PC-9 (cell line): Measurements from ENCODE around the gene MYO10. TPM values are rescaled to one million over a fixed set of nuclear protein-coding genes. Genes with fewer than 3 reads are reported as not detected.

ENCODE experiments used
- BruUV-seq: library from RNA; stranded (reverse); fragments of 400-500 nt; replicated peaks from 2 replicates; lab custom pipeline; 2021; lab: Mats Ljungman, UMichigan
- CTCF ChIA-PET: fragments of 300-600 bp; sonication (Branson Sonifier 250); formaldehyde crosslinking; loops from one replicate; lab custom pipeline; 2022; ENCODE audit warnings: antibody characterized with exemption; lab: Charles Lee
- POLR2A ChIA-PET: fragments of 300-600 bp; sonication (Branson Sonifier 250); formaldehyde crosslinking; loops from one replicate; lab custom pipeline; 2022; ENCODE audit warnings: antibody characterized with exemption; ENCODE audit not compliant: unreplicated experiment; lab: Charles Lee
- DNase-seq, 2 experiments: peaks; one replicate each; pipeline versions ENCODE4 v3.0.0 to v3.0.0-alpha.2; 2015 to 2022; ENCODE audit warnings: mixed read lengths in 1 of 2
- H2AFZ ChIP-seq: fragments of 200-600 bp; sonication (generic); 2 replicates; pipeline ENCODE4 v1.8.1; 2017; ENCODE audit warnings: antibody characterized with exemption
- H3F3A ChIP-seq: fragments of 200-600 bp; sonication (generic); 2 replicates; pipeline ENCODE4 v1.8.1; 2017; ENCODE audit warnings: antibody characterized with exemption, mild to moderate bottlenecking, low read depth; ENCODE audit not compliant: insufficient read depth
- H3K27ac ChIP-seq: fragments of 200-600 bp; sonication (generic); 2 replicates; pipeline ENCODE4 v1.6.1; 2016; ENCODE audit warnings: mixed run types
- H3K27me3 ChIP-seq: fragments of 200-600 bp; sonication (generic); 2 replicates; pipeline ENCODE4 v1.6.1; 2016; ENCODE audit warnings: low read depth, mixed run types; ENCODE audit not compliant: insufficient read depth
- H3K36me3 ChIP-seq: fragments of 200-600 bp; sonication (generic); 2 replicates; pipeline ENCODE4 v1.6.1; 2016; ENCODE audit warnings: low read depth, mixed run types
- H3K4me1 ChIP-seq: fragments of 200-600 bp; sonication (generic); replicated peaks from 2 replicates; pipeline ENCODE4 v1.6.1; 2016; ENCODE audit warnings: mixed run types; ENCODE audit not compliant: insufficient read depth
- H3K4me2 ChIP-seq: fragments of 200-600 bp; sonication (generic); 2 replicates; pipeline ENCODE4 v1.6.1; 2017; ENCODE audit warnings: mixed run types
- H3K4me3 ChIP-seq: fragments of 200-600 bp; sonication (generic); 2 replicates; pipeline ENCODE4 v1.6.1; 2016; ENCODE audit warnings: mixed run types
- H3K79me2 ChIP-seq: fragments of 200-600 bp; sonication (generic); 2 replicates; pipeline ENCODE4 v1.6.1; 2017; ENCODE audit warnings: low read depth, mixed run types
- H3K9me2 ChIP-seq: fragments of 200-600 bp; sonication (generic); 2 replicates; pipeline ENCODE4 v1.8.1; 2017; ENCODE audit warnings: mild to moderate bottlenecking; ENCODE audit not compliant: insufficient read depth
- H3K9me3 ChIP-seq: fragments of 200-600 bp; sonication (generic); 2 replicates; pipeline ENCODE4 v1.8.1; 2016; ENCODE audit warnings: low read depth; ENCODE audit not compliant: insufficient read depth
- H4K20me1 ChIP-seq: fragments of 200-600 bp; sonication (generic); 2 replicates; pipeline ENCODE4 v1.8.1; 2017; ENCODE audit not compliant: insufficient read depth
- EZH2 ChIP-seq: fragments of 200-600 bp; sonication (generic); IDR thresholded peaks from 2 replicates; pipeline ENCODE4 v1.8.0; 2017; ENCODE audit warnings: antibody characterized with exemption, low read depth
- intact Hi-C: fragments of 100-400 bp; cut with micrococcal nuclease; formaldehyde crosslinking; loops from one replicate; pipeline ENCODE4 v1.10.0; 2022; ENCODE audit not compliant: unreplicated experiment
- total RNA-seq: library from RNA; stranded (reverse); gene quantifications from 2 replicates; pipeline ENCODE4 v1.2.3, GENCODE V29; 2021
- TF ChIP-seq, protein P1 (sequence below): fragments of 200-600 bp; sonication (generic); conservative IDR thresholded peaks from 2 replicates; pipeline ENCODE4 v1.6.1; 2017; ENCODE audit warnings: mixed run types, antibody characterized with exemption, mild to moderate bottlenecking, moderate library complexity

The MYO10 gene
- total RNA-seq, 1 experiment from 2014 or later: 92.8 TPM

DNA sequence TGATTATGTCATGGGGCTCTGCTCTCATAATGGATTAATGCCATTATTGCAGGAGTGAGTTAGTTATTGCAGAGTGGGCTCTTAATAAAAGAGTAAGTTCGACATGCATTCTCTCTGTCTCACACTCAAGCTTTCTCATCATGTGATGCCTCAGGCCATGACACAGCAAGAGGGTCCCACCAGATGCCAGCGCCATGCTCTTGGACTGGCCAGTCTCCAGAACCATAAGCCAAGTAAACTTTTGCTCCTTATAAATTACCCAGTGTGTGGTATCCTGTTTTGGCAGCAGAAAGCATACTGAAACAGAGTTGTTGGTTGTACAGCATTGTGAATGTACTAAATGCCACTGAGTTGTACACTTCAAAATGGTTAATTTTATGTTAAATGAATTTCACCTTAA lies 138.1 kb downstream of the MYO10 start:
- POLR2A ChIA-PET: no interaction called here
- Histone ChIP-seq H3K27ac (no peak overlapping the region), H3K4me1 (no peaks in the 10 kb centered on the region), H3K36me3 (no peaks in the 10 kb centered on the region), H3K9me2 (no peaks in the 10 kb centered on the region), H3K4me2 (no peak overlapping the region), H3K79me2 (no peaks in the 10 kb centered on the region), H3F3A (no peaks in the 10 kb centered on the region), H2AFZ (no peak overlapping the region), H4K20me1 (no peaks in the 10 kb centered on the region), H3K9me3 (no peaks in the 10 kb centered on the region), H3K27me3 (no peaks in the 10 kb centered on the region), H3K4me3 (no peak overlapping the region)
- no TSS peak for BruUV-seq
- TF ChIP-seq, protein P1, sequence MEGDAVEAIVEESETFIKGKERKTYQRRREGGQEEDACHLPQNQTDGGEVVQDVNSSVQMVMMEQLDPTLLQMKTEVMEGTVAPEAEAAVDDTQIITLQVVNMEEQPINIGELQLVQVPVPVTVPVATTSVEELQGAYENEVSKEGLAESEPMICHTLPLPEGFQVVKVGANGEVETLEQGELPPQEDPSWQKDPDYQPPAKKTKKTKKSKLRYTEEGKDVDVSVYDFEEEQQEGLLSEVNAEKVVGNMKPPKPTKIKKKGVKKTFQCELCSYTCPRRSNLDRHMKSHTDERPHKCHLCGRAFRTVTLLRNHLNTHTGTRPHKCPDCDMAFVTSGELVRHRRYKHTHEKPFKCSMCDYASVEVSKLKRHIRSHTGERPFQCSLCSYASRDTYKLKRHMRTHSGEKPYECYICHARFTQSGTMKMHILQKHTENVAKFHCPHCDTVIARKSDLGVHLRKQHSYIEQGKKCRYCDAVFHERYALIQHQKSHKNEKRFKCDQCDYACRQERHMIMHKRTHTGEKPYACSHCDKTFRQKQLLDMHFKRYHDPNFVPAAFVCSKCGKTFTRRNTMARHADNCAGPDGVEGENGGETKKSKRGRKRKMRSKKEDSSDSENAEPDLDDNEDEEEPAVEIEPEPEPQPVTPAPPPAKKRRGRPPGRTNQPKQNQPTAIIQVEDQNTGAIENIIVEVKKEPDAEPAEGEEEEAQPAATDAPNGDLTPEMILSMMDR: no peak
- no peak for TF ChIP-seq EZH2
- no peak for DNase-seq
- CTCF ChIA-PET: no interaction called here
- intact Hi-C loops: no loop called here

DNA sequence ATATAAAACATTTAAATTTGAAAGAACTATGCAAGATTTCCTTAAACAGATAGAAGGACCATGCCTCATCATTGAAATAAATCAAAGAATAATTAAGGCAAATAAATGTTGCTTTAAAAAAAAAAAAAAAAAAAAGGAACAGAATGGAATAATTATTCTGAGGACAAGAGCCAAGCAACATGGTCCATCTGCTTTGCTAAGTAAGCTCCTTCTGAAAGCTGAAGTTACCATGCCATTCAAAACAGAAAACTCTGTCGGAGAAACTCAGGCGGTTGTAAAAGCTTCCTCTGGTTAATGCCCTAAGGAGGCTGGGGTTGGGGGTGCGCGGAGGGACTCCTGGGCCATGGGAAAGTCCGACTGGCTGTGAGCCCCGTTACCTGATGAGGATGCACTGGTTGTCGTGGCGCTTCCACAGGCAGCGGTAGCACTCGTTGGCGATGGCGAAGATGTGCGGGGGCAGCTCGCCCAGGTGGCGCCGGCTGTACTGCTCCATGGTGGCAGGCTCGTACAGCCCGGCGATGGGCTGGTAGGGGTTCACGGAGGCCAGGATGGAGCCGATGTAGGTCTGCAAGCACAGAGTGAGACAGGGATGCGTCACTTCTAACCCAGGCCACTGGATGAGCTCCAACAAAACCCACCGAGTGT lies 141.7 kb downstream of the MYO10 start:
- Histone ChIP-seq H3K79me2 (no peaks in the 10 kb centered on the region), H4K20me1 (no peaks in the 10 kb centered on the region), H2AFZ (no peak overlapping the region), H3K27ac (no peak overlapping the region), H3K4me1 (no peaks in the 10 kb centered on the region), H3K27me3 (no peaks in the 10 kb centered on the region), H3K4me3 (no peak overlapping the region), H3K36me3 (no peaks in the 10 kb centered on the region), H3K4me2 (no peak overlapping the region), H3K9me2 (no peaks in the 10 kb centered on the region), H3K9me3 (no peaks in the 10 kb centered on the region), H3F3A (peaks cover 9% of the 10 kb centered on the region)
- CTCF ChIA-PET: interaction anchor here (0.6 kb wide), 3 partner anchors 104 to 396 kb away, joined by 3 to 6 read pairs (median 3); no protein-coding TSS in a partner anchor
- POLR2A ChIA-PET: interaction anchor here (0.7 kb wide), 1 partner anchor 119 kb away, joined by 8 read pairs; no protein-coding TSS in a partner anchor
- no TSS peak for BruUV-seq
- intact Hi-C loops: loop anchor here (5.0 kb wide), 3 partner anchors 208 to 307 kb away; no protein-coding TSS in a partner anchor
- no peak for TF ChIP-seq EZH2
- TF ChIP-seq, protein P1: no peak
- no peak for DNase-seq

DNA sequence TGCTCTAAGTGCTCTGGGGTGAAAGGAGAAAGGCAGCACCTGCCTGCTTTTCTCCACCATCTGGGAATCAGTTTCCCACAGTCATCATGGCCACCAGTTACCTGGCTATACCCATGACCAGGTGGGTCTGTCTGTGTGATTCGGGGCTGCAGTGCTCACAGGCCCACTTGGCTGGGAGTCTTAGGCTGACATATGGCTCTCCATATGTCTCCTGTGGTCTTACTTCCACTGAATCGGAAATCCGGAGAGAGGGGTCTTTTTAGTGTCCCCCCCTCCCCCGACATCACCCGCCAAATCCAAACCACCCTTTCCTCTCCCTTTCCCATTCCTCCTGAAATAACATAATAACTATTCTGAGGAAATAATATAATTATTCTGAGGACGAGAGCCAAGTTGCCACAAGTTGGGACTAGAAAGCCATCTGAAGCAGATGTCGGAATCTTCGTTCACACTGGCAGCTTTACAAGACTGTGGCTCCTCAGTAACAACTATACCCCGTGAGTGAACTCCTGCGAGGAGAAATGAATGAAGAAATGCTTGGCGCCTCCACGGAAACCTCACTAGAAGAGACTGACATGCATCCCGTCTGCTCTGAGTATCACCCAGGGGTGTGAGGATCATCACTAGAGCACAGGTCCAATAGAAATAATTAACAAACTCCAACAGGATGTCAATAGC lies 143.4 kb downstream of the MYO10 start:
- CTCF ChIA-PET: interaction anchor here (0.6 to 0.7 kb wide), 2 partner anchors 67 to 102 kb away, joined by 3 read pairs; no protein-coding TSS in a partner anchor
- TF ChIP-seq, protein P1: no peak
- TF ChIP-seq EZH2: no peak
- Histone ChIP-seq H3K36me3 (no peaks in the 10 kb centered on the region), H3K79me2 (no peaks in the 10 kb centered on the region), H3K4me1 (no peaks in the 10 kb centered on the region), H3K4me3 (no peak overlapping the region), H3K9me2 (no peaks in the 10 kb centered on the region), H3K4me2 (no peak overlapping the region), H3K27me3 (no peaks in the 10 kb centered on the region), H3K27ac (no peak overlapping the region), H2AFZ (no peak overlapping the region), H4K20me1 (no peaks in the 10 kb centered on the region), H3K9me3 (no peaks in the 10 kb centered on the region), H3F3A (peaks cover 9% of the 10 kb centered on the region)
- DNase-seq: no peak
- POLR2A ChIA-PET: no interaction called here
- intact Hi-C loops: loop anchor here (5.0 kb wide), 3 partner anchors 210 to 305 kb away; no protein-coding TSS in a partner anchor
- BruUV-seq: no TSS peak
